IPS-20b (cell line): Measurements from ENCODE around the gene MED13L.
"Not testable (repeated sequence)": the region's sequence is repeated elsewhere in the genome, so short reads cannot be mapped to it uniquely, and the experiment has no call there.

Experiments
- H3K27ac ChIP-seq: one replicate; pipeline ENCODE4 v1.5.1; 2013; ENCODE audit warnings: low read length
- H3K27me3 ChIP-seq: 2 replicates; pipeline ENCODE4 v1.6.1; 2013; ENCODE audit warnings: mild to moderate bottlenecking, low read length, inconsistent platforms; ENCODE audit not compliant: insufficient read depth
- H3K36me3 ChIP-seq: 2 replicates; pipeline ENCODE4 v1.6.1; 2013; ENCODE audit warnings: low read depth, mild to moderate bottlenecking, inconsistent platforms, low read length, moderate library complexity; ENCODE audit not compliant: insufficient read depth
- H3K4me1 ChIP-seq: 2 replicates; pipeline ENCODE4 v1.6.1; 2013; ENCODE audit warnings: mild to moderate bottlenecking, control low read depth, inconsistent platforms, low read length, moderate library complexity; ENCODE audit not compliant: insufficient read depth
- H3K4me3 ChIP-seq: 2 replicates; pipeline ENCODE4 v1.5.1; 2013; ENCODE audit warnings: mild to moderate bottlenecking, low read length, inconsistent platforms
- H3K9ac ChIP-seq: 2 replicates; pipeline ENCODE4 v1.6.1; 2013; ENCODE audit warnings: low read depth, mild to moderate bottlenecking, inconsistent platforms, low read length, moderate library complexity
- H3K9me3 ChIP-seq: 2 replicates; pipeline ENCODE4 v1.6.1; 2013; ENCODE audit warnings: mild to moderate bottlenecking, low read depth, low read length, inconsistent platforms; ENCODE audit not compliant: insufficient read depth

MED13L gene

DNA sequence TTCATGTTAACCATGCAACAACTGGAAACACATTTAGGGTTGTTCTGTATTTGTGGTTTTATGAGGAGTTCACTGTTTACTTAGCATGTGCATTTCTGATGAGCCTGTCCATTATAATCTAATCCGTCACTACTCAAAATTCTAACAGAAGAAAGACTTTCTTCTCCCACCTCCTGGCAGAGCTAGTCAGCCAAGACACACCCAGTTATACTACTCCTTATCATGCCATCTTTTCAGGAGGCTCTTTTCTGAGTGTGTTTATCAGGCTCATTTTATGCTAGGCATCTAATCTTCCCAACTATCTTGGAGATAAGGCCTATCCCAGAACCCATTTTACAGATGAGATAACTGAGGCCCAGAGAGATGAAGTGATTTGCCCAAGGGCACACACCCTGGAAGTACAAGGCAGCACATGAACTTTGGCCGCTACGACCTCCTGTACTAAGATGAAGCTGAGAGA, 10.4 kb upstream of the MED13L start:
- Histone ChIP-seq H3K27me3 (no peaks in the 10 kb centered on the region), H3K36me3 (no peaks in the 10 kb centered on the region), H3K9me3 (no peaks in the 10 kb centered on the region), H3K4me3 (no peak overlapping the region), H3K4me1 (no peaks in the 10 kb centered on the region), H3K9ac (no peak overlapping the region), H3K27ac (no peak overlapping the region)

DNA sequence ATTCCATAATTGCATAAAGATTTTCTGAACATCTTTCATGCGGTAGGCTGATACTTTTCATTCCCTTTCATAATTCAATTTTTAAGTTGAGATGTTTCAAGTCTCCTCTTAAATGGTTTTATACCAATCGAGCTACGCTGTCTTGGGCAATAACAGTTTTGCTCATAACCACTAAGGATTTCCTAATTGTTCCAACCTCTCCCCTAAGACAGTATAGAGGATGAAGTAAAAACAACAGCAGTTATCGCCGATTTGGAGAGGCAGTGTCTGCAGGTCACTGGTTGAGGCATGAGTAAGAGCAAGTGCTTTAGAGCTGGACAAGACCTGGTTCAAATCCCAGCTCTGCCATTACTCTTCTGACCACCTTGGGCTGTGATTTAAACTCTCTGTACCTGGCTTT, 6.9 kb upstream of the MED13L start:
- H3K4me1 ChIP-seq: peaks cover 3% of the 10 kb centered on the region; the same call in 1 of the 2 replicates

DNA sequence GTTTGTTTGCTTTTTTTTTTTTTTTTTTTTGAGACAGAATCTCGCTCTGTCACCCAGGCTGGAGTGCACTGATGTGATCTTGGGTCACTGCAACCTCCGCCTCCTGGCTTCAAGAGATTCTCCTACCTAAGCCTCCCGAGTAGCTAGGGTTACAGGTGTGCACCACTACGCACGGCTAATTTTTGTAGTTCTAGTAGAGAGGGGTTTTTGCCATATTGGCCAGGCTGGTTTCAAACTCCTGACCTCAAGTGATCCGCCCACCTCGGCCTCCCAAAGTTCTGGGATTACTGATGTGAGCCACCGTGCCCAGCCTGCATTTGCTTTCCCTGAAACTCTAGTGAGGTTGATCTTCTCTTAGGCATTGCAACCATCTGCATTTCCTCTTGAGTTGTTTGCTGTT, 6.4 kb upstream of the MED13L start:
- H3K4me3 ChIP-seq, H3K27ac ChIP-seq: not testable (repeated sequence)

More for the DNA sequence above, 6.9 kb upstream of the MED13L start:
- no peak overlapping the region for H3K4me3 ChIP-seq
- no peaks in the 10 kb centered on the region for H3K27me3 ChIP-seq
- H3K36me3 ChIP-seq: no peaks in the 10 kb centered on the region
- H3K27ac ChIP-seq: no peak overlapping the region
- H3K9me3 ChIP-seq: no peaks in the 10 kb centered on the region
- H3K9ac ChIP-seq: no peak overlapping the region

DNA sequence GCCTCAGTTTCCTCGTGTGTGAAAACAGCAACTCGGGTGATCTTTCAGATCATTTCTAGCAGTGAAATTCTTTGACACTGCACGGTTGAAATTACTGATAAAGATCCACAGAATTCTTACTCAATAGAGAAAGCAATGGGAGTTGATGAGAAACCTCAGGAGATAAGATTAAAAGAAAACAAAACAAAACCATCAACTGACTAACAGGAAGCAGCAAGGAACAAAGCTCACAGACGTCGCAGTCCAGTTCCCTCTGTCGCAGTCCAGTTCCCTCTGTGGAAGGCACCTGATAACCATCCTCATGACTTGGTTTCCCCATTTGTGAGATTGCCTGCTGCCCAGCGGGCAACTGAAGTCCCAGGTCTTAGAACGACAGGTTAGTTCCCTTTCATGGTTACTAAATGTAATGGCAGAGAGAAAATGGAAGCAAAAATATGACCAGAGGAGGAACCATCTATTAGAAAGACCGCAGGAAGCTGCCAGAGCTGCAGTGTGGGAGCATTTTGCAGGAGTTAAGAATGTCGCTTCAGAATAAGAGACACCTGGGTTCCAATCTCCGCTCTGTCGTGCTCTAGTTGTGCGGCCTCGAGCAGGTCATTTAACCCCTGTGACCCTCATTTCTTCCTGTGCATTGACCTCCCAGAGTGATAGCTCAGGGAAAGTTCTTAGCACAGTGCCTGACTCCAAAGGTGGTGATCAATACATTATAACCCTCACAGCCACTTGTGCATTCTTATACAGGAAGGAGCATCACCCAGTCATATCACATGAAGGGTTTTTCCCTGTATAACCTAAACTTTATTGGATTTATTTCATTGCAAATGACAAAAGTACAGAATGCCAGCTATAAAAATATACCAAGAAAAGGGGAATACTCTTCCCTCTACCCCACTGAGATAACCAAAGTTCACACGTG, 5.1 kb upstream of the MED13L start:
- no peaks in the 10 kb centered on the region for H3K36me3 ChIP-seq
- no peaks in the 10 kb centered on the region for H3K27me3 ChIP-seq
- no peak overlapping the region for H3K4me3 ChIP-seq
- no peak overlapping the region for H3K27ac ChIP-seq
- no peak overlapping the region for H3K9ac ChIP-seq
- H3K9me3 ChIP-seq: no peaks in the 10 kb centered on the region
- H3K4me1 ChIP-seq: peaks cover 3% of the 10 kb centered on the region; the same call in 1 of the 2 replicates

More for the DNA sequence above, 6.4 kb upstream of the MED13L start:
- not testable (repeated sequence) for H3K4me1 ChIP-seq, H3K9ac ChIP-seq, H3K27me3 ChIP-seq, H3K36me3 ChIP-seq, H3K9me3 ChIP-seq

DNA sequence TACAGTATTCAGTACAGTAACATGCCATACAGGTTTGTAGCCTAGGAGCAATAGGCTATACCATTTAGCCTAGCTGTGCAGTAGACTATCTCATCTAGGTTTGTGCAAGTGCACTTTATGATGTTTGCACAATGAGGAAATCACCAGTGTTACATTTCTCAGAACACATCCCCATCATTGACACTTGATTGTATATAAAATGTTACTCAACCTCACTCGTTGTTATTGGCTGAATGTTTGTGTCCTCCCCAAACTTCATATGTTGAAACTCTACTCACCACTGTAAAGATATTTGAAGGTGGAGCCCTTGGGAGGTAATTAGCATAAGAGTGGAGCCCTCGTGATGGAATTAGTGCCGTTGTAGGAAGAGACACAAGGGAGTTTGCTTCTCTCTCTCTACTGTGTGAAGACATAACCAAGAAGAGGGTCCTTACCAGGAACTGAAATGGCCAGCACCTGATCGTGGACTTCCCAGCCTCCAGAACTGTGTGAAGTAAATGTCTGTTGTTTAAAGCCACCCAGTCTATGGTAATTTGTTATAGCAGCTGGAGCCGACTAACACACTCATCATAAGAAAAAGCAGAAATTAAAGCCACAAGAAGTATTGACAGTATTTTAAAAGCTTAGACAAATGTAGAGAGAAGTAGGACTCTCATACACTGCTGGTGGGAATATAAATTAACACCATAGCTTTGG, 3.2 kb upstream of the MED13L start:
- Histone ChIP-seq H3K9ac (no peak overlapping the region), H3K27me3 (peaks cover 2% of the 10 kb centered on the region; the same call in 1 of the 2 replicates), H3K36me3 (no peaks in the 10 kb centered on the region), H3K27ac (no peak overlapping the region), H3K4me1 (peaks cover 3% of the 10 kb centered on the region; the same call in 1 of the 2 replicates), H3K9me3 (no peaks in the 10 kb centered on the region), H3K4me3 (no peak overlapping the region)

DNA sequence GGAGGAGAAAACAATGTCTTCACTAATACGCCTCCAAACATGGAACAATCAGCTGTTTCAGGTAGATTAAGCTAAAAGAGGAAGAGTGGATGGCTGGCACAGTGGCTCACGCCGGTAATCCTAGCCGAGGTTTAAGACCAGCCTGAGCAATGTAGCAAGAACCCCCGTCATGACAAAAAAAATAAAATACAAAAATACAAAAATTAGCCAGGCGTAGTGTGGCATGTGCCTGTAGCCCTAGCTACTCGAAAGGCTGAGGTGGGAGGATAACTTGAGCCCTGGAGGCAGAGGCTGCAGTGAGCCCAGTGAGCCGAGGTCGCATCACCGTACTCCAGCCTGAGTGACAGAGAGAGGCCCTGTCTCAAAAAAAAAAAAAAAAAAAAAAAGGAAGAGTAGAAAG, 1.2 kb upstream of the MED13L start:
- peaks cover 7% of the 10 kb centered on the region; the same call in 1 of the 2 replicates for H3K27me3 ChIP-seq
- no peak overlapping the region for H3K27ac ChIP-seq
- no peaks in the 10 kb centered on the region for H3K9me3 ChIP-seq
- no peak overlapping the region for H3K9ac ChIP-seq
- H3K36me3 ChIP-seq: no peaks in the 10 kb centered on the region
- peaks cover 20% of the 10 kb centered on the region for H3K4me1 ChIP-seq
- H3K4me3 ChIP-seq: peak overlapping the region; percentile 70

DNA sequence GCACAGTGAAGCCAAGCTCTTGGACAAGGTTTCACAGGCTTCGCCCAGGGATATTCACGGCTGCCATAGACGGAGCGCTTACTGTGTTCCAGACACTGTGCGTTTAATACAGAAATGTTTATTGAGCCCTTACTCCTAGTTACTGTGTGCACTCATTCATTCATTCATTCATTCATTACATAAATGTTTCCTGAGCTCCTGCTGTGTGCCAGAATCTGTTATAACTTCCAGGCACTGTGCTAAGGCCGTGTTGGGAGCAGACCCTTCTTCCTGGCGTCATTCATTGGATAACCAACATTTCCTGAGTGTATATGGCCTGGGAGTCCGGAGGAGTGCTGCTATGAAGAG, 760 bp upstream of the MED13L start:
- H3K4me1 ChIP-seq: peaks cover 20% of the 10 kb centered on the region
- no peak overlapping the region for H3K27ac ChIP-seq
- H3K9me3 ChIP-seq: no peaks in the 10 kb centered on the region

DNA sequence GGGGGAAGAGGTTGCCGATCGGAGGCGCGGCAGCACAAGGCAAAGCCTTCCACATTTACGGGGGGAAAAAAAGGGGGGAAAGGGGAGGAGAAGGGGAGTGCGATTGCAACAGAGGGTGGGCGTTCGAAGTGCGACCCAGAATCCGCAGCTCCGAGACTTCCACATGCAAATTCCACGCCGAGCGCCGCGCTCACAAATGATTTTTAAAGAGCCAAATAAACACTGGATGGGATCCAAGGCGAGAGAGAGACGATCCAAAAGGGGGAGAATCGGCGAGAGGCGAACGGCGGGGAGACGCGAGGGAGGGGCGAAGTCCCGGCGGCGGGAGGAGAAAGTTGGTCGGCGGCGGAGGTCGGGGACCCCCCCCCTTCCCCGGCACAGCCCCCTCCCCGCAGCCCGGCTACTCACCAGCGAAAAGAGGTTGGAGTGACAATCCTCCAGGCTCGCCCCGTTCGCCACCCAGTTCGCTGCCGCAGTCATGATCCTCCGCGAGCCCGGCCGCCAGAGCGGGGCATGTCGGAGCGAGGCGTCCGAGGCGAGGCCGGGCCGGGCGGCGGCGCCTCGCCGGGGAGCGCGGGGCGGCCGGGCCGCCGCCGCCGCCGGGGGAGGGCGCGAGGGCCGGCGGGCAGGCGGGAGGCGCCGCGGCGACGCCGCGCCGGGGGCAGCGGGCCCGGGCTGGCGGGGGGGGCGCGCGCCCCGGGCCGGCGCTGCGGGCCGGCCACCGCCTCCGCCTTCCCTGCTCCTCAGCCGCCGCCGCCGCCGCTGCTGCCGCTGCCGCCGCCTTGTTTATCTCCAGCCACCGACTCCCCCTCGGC, 634 bp downstream of the MED13L start:
- Histone ChIP-seq H3K36me3 (no peaks in the 10 kb centered on the region), H3K9me3 (no peaks in the 10 kb centered on the region), H3K27ac (no peak overlapping the region), H3K4me3 (peak overlapping the region; percentile 93), H3K27me3 (peaks cover 7% of the 10 kb centered on the region; the same call in 1 of the 2 replicates), H3K4me1 (peaks cover 17% of the 10 kb centered on the region), H3K9ac (peak overlapping the region; percentile 93)

More for the DNA sequence above, 760 bp upstream of the MED13L start:
- Histone ChIP-seq H3K27me3 (peaks cover 7% of the 10 kb centered on the region; the same call in 1 of the 2 replicates), H3K9ac (peak overlapping the region; percentile 28; the same call in 1 of the 2 replicates), H3K4me3 (peak overlapping the region; percentile 70), H3K36me3 (no peaks in the 10 kb centered on the region)

DNA sequence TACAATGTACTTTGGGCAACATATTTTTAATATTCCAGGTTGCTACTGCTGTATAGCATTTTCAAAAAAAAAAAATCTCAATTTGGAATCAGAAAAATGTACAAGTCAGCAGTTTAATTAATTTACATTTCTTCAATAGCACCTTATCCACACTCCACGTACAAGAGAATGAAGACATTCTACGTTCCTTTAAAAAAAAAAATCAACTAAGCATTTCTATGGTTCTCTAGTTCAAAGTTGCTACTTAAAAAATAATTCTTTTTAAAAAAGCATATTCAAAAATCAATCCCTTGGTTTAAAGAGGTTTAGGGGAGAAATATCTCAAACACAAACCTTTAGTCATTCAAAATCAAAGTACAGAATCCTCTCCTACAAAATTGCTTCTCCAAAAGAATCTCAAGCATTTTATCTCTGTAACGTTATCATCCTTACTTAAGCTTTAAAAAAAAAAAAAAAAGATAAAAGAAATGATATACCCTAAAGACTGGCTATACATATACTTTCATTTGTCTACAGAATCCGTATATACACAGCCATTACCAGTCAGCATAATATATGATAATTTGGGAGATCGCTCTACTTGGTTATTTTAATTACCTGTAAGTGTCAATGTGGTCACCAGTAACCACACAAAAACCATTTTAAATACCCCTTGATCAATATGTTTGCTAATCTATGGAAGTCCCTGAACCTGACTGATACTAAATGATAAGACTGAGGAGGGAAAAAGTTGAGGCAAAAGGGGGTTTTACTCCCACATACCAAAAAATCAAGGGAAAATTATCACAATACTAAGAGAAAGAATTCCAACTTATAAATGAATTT, 2.7 kb downstream of the MED13L start:
- H3K9me3 ChIP-seq: no peaks in the 10 kb centered on the region
- peak overlapping the region; percentile 93 for H3K4me3 ChIP-seq
- H3K27me3 ChIP-seq: peaks cover 7% of the 10 kb centered on the region; the same call in 1 of the 2 replicates
- peaks cover 17% of the 10 kb centered on the region for H3K4me1 ChIP-seq
- H3K9ac ChIP-seq: no peak overlapping the region
- no peaks in the 10 kb centered on the region for H3K36me3 ChIP-seq
- H3K27ac ChIP-seq: no peak overlapping the region

DNA sequence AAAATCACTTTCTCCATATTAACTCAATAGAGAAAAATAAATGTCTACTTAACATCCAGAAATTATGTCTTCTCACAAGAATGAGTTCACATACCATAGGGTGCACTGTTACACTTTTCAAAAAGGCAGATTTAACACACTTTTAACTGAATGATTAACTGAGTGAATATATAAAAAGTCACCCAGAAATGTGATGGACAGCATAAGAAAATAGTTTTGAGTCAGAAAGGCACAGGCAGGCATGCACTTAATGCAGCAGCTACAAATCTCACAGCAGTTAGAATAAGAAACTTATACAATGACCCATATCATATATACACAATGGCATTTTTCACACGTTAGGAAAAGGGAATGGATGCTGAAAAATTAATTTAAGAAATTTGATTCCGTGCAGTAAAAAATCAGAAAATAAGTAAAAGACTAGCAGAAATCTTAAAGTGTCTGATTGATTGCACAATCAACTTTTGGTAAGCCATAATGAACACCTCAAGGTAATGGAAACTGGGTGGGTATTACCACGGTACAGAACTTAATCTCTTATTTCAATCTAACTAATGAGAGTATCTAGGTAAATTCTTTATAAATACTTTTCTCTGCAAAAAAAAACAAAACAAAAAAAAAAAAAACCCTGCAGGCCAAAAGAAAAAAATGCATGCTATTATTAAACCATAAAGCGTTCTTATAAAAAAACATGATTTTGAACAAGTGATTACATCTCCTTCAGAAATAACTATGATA, 3.5 kb downstream of the MED13L start:
- H3K4me3 ChIP-seq: peak overlapping the region; percentile 93; the same call in 1 of the 2 replicates
- peaks cover 7% of the 10 kb centered on the region; the same call in 1 of the 2 replicates for H3K27me3 ChIP-seq
- H3K9me3 ChIP-seq: no peaks in the 10 kb centered on the region
- peaks cover 17% of the 10 kb centered on the region for H3K4me1 ChIP-seq
- no peaks in the 10 kb centered on the region for H3K36me3 ChIP-seq
- no peak overlapping the region for H3K9ac ChIP-seq
- H3K27ac ChIP-seq: no peak overlapping the region
